WTC11 (cell line): ENCODE data around the gene LSM6. TPM values are rescaled to one million over a fixed set of nuclear protein-coding genes. Genes with fewer than 3 reads are reported as not detected.
A peak's percentile ranks its signal among the peaks of the same experiment; 100 is the strongest.

Experiments
- ATAC-seq: fragments of 200-7000 bp; cut with Tn5 transposase; 2 replicates; pipeline ENCODE4 v1.10.0; 2021; ENCODE audit warnings: mild to moderate bottlenecking, moderate library complexity
- Bru-seq: library from RNA; stranded (reverse); fragments of 400-500 nt; gene quantifications from one replicate; lab custom pipeline; 2021; lab: Mats Ljungman, UMichigan
- CTCF ChIA-PET: fragments of 300-600 bp; sonication (Branson Sonifier 250); formaldehyde crosslinking; loops from one replicate; lab custom pipeline; 2021; ENCODE audit warnings: antibody characterized with exemption; lab: Charles Lee
- POLR2A ChIA-PET: fragments of 350-600 bp; sonication (Branson Sonifier 250); formaldehyde crosslinking; loops from one replicate; lab custom pipeline; 2021; ENCODE audit warnings: antibody characterized with exemption; lab: Charles Lee
- DNase-seq: peaks from one replicate; pipeline ENCODE4 v3.0.0; 2021; ENCODE audit warnings: low spot score
- H3K27ac Mint-ChIP-seq: 2 replicates; pipeline ENCODE4 v1.8.0; 2021; ENCODE audit warnings: mixed read lengths
- H3K27me3 Mint-ChIP-seq: 2 replicates; pipeline ENCODE4 v1.8.0; 2021; ENCODE audit warnings: low read depth, mild to moderate bottlenecking, moderate library complexity, mixed read lengths
- H3K36me3 Mint-ChIP-seq: 2 replicates; pipeline ENCODE4 v1.8.0; 2021; ENCODE audit warnings: mixed read lengths
- H3K4me1 Mint-ChIP-seq: 2 replicates; pipeline ENCODE4 v1.8.0; 2022; ENCODE audit warnings: mixed read lengths
- H3K4me3 Mint-ChIP-seq: 2 replicates; pipeline ENCODE4 v1.8.0; 2021; ENCODE audit warnings: mild to moderate bottlenecking, moderate library complexity, mixed read lengths
- H3K9me3 Mint-ChIP-seq: 2 replicates; pipeline ENCODE4 v1.8.0; 2021; ENCODE audit warnings: mixed read lengths
- CREM ChIP-seq: sonication (generic); formaldehyde crosslinking; IDR thresholded peaks from 2 replicates; pipeline ENCODE4 v1.8.1; 2022; ENCODE audit warnings: mild to moderate bottlenecking, missing genetic modification reagents, moderate library complexity
- ELF4 ChIP-seq: sonication (generic); formaldehyde crosslinking; IDR thresholded peaks from 2 replicates; pipeline ENCODE4 v1.8.1; 2022; ENCODE audit warnings: low read depth, mild to moderate bottlenecking, moderate library complexity, missing genetic modification reagents
- FOXJ3 ChIP-seq: sonication (generic); formaldehyde crosslinking; IDR thresholded peaks from 2 replicates; pipeline ENCODE4 v1.9.0; 2021; ENCODE audit warnings: missing genetic modification reagents, mild to moderate bottlenecking, borderline replicate concordance
- FOXK1 ChIP-seq: sonication (generic); formaldehyde crosslinking; IDR thresholded peaks from 2 replicates; pipeline ENCODE4 v1.8.0; 2022; ENCODE audit warnings: mild to moderate bottlenecking, moderate library complexity, missing genetic modification reagents
- IRF2 ChIP-seq: sonication (generic); formaldehyde crosslinking; IDR thresholded peaks from 2 replicates; pipeline ENCODE4 v1.8.0; 2022; ENCODE audit warnings: low read depth, missing genetic modification reagents, borderline replicate concordance
- KAT7 ChIP-seq: sonication (generic); formaldehyde crosslinking; IDR thresholded peaks from 2 replicates; pipeline ENCODE4 v1.8.1; 2023; ENCODE audit warnings: missing genetic modification reagents, mild to moderate bottlenecking, borderline replicate concordance
- MYBL2 ChIP-seq: sonication (generic); formaldehyde crosslinking; IDR thresholded peaks from 2 replicates; pipeline ENCODE4 v1.8.1; 2023; ENCODE audit warnings: mild to moderate bottlenecking, moderate library complexity, missing genetic modification reagents
- RELA ChIP-seq: sonication (generic); formaldehyde crosslinking; IDR thresholded peaks from 2 replicates; pipeline ENCODE4 v1.8.1; 2022; ENCODE audit warnings: missing genetic modification reagents, mild to moderate bottlenecking, borderline replicate concordance
- SMAD3 ChIP-seq: sonication (generic); formaldehyde crosslinking; IDR thresholded peaks from 2 replicates; pipeline ENCODE4 v1.8.0; 2022; ENCODE audit warnings: missing genetic modification reagents, mild to moderate bottlenecking, borderline replicate concordance
- ZBTB21 ChIP-seq: sonication (generic); formaldehyde crosslinking; IDR thresholded peaks from 2 replicates; pipeline ENCODE4 v1.8.1; 2023; ENCODE audit warnings: mild to moderate bottlenecking, missing genetic modification reagents, borderline replicate concordance
- ZNF138 ChIP-seq: sonication (generic); formaldehyde crosslinking; conservative IDR thresholded peaks from 2 replicates; pipeline ENCODE4 v1.8.1; 2022; ENCODE audit warnings: mild to moderate bottlenecking, moderate library complexity, missing genetic modification reagents
- ZNF396 ChIP-seq: fragments of 250-450 bp; sonication (Bioruptor Pico); IDR thresholded peaks from 2 replicates; pipeline ENCODE4 v1.8.0; 2021; ENCODE audit warnings: mild to moderate bottlenecking, moderate library complexity, borderline replicate concordance
- long read RNA-seq, 3 experiments: library from RNA in 1 of 3; library from capped mRNA in 1 of 3; library from polyadenylated mRNA in 1 of 3; unstranded in 2 of 3; stranded (forward) in 1 of 3; transcript quantifications; one replicate each; pipeline ENCODE4 v2.0.0, GENCODE V29; 2021
- total RNA-seq: library from RNA; stranded (reverse); gene quantifications from 3 replicates; pipeline ENCODE4 v1.2.3, GENCODE V29; 2021
- TF ChIP-seq, protein P1 (sequence below): fragments of 250-450 bp; sonication (Bioruptor Pico); IDR thresholded peaks from 2 replicates; pipeline ENCODE4 v1.9.0; 2021; ENCODE audit warnings: mild to moderate bottlenecking
- TF ChIP-seq, protein P2 (sequence below): sonication (generic); formaldehyde crosslinking; IDR thresholded peaks from 2 replicates; pipeline ENCODE4 v1.8.0; 2023; ENCODE audit warnings: missing genetic modification reagents
- TF ChIP-seq, protein P3 (sequence below): sonication (generic); formaldehyde crosslinking; IDR thresholded peaks from 2 replicates; pipeline ENCODE4 v1.8.1; 2022; ENCODE audit warnings: mild to moderate bottlenecking, moderate library complexity, missing genetic modification reagents
- TF ChIP-seq, protein P4 (sequence below): sonication (generic); formaldehyde crosslinking; conservative IDR thresholded peaks from 2 replicates; pipeline ENCODE4 v1.8.1; 2023; ENCODE audit warnings: mild to moderate bottlenecking, low read depth, missing genetic modification reagents, moderate library complexity
- TF ChIP-seq, protein P5 (sequence below): sonication (generic); formaldehyde crosslinking; IDR thresholded peaks from 2 replicates; pipeline ENCODE4 v1.8.0; 2023; ENCODE audit warnings: mild to moderate bottlenecking, missing genetic modification reagents
- TF ChIP-seq, protein P6 (sequence below): fragments of 250-450 bp; sonication (Bioruptor Pico); IDR thresholded peaks from 2 replicates; pipeline ENCODE4 v1.8.0; 2021; ENCODE audit warnings: mild to moderate bottlenecking

The LSM6 gene
- 58.2 to 70.3 TPM (median 65.2 TPM) in 3 replicates for total RNA-seq
- percentile 95 among the genes with signal in this experiment for Bru-seq, nascent RNA
- long read RNA-seq, experiment 1, transcript LSM6-202 (4 exons, 1,352 nt), result minor isoform, 6 of 86 reads
- long read RNA-seq, experiment 1, transcript LSM6-201 (4 exons, 2,259 nt), result major isoform, 70 of 86 reads
- long read RNA-seq, experiment 1, partial matches to known transcripts, result 3 of 86 reads
- long read RNA-seq, experiment 1, other reads (novel, unspliced or antisense), result 3 of 86 reads
- long read RNA-seq, experiment 2, transcript LSM6-201 (4 exons, 2,259 nt), result major isoform, 90 of 103 reads
- long read RNA-seq, experiment 2, partial matches to known transcripts, result 7 of 103 reads
- long read RNA-seq, experiment 2, other reads (novel, unspliced or antisense), result 1 of 103 reads
- long read RNA-seq, experiment 3, transcript LSM6-201 (4 exons, 2,259 nt), result major isoform, 5 of 9 reads
- long read RNA-seq, experiment 3, partial matches to known transcripts, result 0 of 9 reads
- long read RNA-seq, experiment 3, other reads (novel, unspliced or antisense), result 0 of 9 reads

DNA sequence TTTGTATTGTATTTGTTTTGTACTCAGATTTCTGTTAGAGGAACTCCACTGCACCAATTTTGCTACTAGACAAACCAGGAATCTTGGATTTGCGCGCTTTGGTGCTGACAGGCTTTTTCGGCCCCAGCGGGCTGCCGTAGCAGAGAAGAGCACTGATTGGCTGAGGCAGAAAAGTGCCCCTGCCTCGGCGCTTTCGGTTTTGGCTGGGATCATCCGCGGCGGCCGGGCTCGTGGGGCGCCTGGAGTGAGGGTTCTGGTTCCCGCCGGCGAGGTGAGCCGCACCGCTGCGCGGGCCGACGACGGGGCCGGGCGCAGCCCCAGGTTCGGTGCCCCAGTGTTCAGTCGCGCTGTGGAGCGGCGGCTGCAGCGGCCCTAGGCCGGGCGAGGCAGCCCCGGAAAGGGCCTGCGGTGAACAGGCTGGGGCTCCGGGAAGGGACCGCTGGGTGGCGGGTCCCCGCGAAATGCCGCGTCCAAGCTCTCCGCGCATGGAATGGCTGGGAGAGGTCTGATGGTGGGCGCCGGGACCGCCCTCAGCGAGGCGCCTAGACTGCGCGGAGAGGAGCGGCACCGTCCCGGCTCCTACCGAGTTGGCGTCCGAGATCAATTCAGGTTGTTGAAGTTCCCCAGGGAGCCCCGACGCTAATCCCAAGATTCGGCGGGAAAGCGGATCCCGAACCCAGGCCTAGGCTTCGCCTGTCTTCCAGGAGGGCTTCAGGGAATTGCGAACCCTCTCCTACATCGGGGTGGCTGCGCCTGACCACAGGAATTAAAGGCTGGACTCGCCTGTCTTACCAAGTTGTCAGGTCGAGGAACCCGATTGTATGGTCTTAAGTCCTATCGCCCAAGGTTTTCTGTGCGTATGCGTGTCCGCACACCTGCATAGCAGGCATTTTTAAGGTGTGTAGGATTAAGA lies at the start of gene LSM6:
TSS of gene LSM6 (plus strand) at position 178 of the 913 bp plus-strand sequence. CDS start 7,204 bp downstream, outside the sequence.
- POLR2A ChIA-PET, result interaction anchor here (0.6 kb wide), 1 partner anchor 274 kb away, joined by 4 read pairs; no protein-coding TSS in a partner anchor
- CTCF ChIA-PET, result no interaction called here
- peak; percentile 86 for ATAC-seq
- H3K9me3 Mint-ChIP-seq, result no peaks in the 10 kb centered on the region
- peak; percentile 77 for DNase-seq
- H3K27ac Mint-ChIP-seq, result peak within 1 kb of the TSS; percentile 52
- peak within 1 kb of the TSS; percentile 82 for H3K4me3 Mint-ChIP-seq
- no peaks in the 10 kb centered on the region for H3K36me3 Mint-ChIP-seq
- peaks cover 6% of the 10 kb centered on the region for H3K27me3 Mint-ChIP-seq
- H3K4me1 Mint-ChIP-seq, result peaks cover 39% of the 10 kb centered on the region
- TF ChIP-seq, protein P1, sequence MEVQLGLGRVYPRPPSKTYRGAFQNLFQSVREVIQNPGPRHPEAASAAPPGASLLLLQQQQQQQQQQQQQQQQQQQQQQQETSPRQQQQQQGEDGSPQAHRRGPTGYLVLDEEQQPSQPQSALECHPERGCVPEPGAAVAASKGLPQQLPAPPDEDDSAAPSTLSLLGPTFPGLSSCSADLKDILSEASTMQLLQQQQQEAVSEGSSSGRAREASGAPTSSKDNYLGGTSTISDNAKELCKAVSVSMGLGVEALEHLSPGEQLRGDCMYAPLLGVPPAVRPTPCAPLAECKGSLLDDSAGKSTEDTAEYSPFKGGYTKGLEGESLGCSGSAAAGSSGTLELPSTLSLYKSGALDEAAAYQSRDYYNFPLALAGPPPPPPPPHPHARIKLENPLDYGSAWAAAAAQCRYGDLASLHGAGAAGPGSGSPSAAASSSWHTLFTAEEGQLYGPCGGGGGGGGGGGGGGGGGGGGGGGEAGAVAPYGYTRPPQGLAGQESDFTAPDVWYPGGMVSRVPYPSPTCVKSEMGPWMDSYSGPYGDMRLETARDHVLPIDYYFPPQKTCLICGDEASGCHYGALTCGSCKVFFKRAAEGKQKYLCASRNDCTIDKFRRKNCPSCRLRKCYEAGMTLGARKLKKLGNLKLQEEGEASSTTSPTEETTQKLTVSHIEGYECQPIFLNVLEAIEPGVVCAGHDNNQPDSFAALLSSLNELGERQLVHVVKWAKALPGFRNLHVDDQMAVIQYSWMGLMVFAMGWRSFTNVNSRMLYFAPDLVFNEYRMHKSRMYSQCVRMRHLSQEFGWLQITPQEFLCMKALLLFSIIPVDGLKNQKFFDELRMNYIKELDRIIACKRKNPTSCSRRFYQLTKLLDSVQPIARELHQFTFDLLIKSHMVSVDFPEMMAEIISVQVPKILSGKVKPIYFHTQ (CRISPR knock-in tag), result no peak
- TF ChIP-seq ZNF138 (CRISPR knock-in tag) (0 out of 2 replicates have a peak, but pooled peaks have one; percentile 54), CREM (CRISPR knock-in tag) (0 out of 2 replicates have a peak, but pooled peaks have one; percentile 42), SMAD3 (CRISPR knock-in tag) (peak; percentile 32; the same call in 1 of the 2 replicates), ZBTB21 (CRISPR knock-in tag) (peak; percentile 73; the same call in 1 of the 2 replicates), ELF4 (CRISPR knock-in tag) (no peak), KAT7 (0 out of 2 replicates have a peak, but pooled peaks have one; percentile 66), FOXJ3 (CRISPR knock-in tag) (no peak), RELA (CRISPR knock-in tag) (peak; percentile 88; the same call in 1 of the 2 replicates), FOXK1 (CRISPR knock-in tag) (peak; percentile 30; the same call in 1 of the 2 replicates), ZNF396 (no peak), MYBL2 (CRISPR knock-in tag) (peak; percentile 86), IRF2 (CRISPR knock-in tag) (0 out of 2 replicates have a peak, but pooled peaks have one; percentile 37)
- TF ChIP-seq, protein P2, sequence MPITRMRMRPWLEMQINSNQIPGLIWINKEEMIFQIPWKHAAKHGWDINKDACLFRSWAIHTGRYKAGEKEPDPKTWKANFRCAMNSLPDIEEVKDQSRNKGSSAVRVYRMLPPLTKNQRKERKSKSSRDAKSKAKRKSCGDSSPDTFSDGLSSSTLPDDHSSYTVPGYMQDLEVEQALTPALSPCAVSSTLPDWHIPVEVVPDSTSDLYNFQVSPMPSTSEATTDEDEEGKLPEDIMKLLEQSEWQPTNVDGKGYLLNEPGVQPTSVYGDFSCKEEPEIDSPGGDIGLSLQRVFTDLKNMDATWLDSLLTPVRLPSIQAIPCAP (CRISPR knock-in tag), result peak; percentile 37; the same call in 1 of the 2 replicates
- TF ChIP-seq, protein P3, sequence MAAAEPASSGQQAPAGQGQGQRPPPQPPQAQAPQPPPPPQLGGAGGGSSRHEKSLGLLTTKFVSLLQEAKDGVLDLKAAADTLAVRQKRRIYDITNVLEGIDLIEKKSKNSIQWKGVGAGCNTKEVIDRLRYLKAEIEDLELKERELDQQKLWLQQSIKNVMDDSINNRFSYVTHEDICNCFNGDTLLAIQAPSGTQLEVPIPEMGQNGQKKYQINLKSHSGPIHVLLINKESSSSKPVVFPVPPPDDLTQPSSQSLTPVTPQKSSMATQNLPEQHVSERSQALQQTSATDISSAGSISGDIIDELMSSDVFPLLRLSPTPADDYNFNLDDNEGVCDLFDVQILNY (CRISPR knock-in tag), result peak; percentile 54; the same call in 1 of the 2 replicates
- TF ChIP-seq, protein P4, sequence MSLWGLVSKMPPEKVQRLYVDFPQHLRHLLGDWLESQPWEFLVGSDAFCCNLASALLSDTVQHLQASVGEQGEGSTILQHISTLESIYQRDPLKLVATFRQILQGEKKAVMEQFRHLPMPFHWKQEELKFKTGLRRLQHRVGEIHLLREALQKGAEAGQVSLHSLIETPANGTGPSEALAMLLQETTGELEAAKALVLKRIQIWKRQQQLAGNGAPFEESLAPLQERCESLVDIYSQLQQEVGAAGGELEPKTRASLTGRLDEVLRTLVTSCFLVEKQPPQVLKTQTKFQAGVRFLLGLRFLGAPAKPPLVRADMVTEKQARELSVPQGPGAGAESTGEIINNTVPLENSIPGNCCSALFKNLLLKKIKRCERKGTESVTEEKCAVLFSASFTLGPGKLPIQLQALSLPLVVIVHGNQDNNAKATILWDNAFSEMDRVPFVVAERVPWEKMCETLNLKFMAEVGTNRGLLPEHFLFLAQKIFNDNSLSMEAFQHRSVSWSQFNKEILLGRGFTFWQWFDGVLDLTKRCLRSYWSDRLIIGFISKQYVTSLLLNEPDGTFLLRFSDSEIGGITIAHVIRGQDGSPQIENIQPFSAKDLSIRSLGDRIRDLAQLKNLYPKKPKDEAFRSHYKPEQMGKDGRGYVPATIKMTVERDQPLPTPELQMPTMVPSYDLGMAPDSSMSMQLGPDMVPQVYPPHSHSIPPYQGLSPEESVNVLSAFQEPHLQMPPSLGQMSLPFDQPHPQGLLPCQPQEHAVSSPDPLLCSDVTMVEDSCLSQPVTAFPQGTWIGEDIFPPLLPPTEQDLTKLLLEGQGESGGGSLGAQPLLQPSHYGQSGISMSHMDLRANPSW (CRISPR knock-in tag), result no peak
- TF ChIP-seq, protein P5, sequence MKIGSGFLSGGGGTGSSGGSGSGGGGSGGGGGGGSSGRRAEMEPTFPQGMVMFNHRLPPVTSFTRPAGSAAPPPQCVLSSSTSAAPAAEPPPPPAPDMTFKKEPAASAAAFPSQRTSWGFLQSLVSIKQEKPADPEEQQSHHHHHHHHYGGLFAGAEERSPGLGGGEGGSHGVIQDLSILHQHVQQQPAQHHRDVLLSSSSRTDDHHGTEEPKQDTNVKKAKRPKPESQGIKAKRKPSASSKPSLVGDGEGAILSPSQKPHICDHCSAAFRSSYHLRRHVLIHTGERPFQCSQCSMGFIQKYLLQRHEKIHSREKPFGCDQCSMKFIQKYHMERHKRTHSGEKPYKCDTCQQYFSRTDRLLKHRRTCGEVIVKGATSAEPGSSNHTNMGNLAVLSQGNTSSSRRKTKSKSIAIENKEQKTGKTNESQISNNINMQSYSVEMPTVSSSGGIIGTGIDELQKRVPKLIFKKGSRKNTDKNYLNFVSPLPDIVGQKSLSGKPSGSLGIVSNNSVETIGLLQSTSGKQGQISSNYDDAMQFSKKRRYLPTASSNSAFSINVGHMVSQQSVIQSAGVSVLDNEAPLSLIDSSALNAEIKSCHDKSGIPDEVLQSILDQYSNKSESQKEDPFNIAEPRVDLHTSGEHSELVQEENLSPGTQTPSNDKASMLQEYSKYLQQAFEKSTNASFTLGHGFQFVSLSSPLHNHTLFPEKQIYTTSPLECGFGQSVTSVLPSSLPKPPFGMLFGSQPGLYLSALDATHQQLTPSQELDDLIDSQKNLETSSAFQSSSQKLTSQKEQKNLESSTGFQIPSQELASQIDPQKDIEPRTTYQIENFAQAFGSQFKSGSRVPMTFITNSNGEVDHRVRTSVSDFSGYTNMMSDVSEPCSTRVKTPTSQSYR (CRISPR knock-in tag), result no peak
- TF ChIP-seq, protein P6, sequence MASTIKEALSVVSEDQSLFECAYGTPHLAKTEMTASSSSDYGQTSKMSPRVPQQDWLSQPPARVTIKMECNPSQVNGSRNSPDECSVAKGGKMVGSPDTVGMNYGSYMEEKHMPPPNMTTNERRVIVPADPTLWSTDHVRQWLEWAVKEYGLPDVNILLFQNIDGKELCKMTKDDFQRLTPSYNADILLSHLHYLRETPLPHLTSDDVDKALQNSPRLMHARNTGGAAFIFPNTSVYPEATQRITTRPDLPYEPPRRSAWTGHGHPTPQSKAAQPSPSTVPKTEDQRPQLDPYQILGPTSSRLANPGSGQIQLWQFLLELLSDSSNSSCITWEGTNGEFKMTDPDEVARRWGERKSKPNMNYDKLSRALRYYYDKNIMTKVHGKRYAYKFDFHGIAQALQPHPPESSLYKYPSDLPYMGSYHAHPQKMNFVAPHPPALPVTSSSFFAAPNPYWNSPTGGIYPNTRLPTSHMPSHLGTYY (CRISPR knock-in tag), result peak; percentile 75; the same call in 1 of the 2 replicates
